Activated naive CD8-positive, alpha-beta T cell (primary cell): ENCODE data around the gene IFIT2.
A peak's percentile ranks its signal among the peaks of the same experiment; 100 is the strongest.
"Not testable (repeated sequence)": the region's sequence is repeated elsewhere in the genome, so short reads cannot be mapped to it uniquely, and the experiment has no call there.

ENCODE experiments used
- H3K27ac Mint-ChIP-seq: one replicate; pipeline ENCODE4 v1.8.0; 2021; ENCODE audit warnings: mixed read lengths
- H3K27me3 Mint-ChIP-seq: one replicate; pipeline ENCODE4 v1.8.0; 2021; ENCODE audit warnings: mixed read lengths
- H3K36me3 Mint-ChIP-seq: one replicate; pipeline ENCODE4 v1.8.0; 2021; ENCODE audit warnings: mixed read lengths
- H3K4me1 Mint-ChIP-seq: one replicate; pipeline ENCODE4 v1.8.0; 2021; ENCODE audit warnings: low read depth, mixed read lengths
- H3K4me3 Mint-ChIP-seq: one replicate; pipeline ENCODE4 v1.8.0; 2021; ENCODE audit warnings: mild to moderate bottlenecking, mixed read lengths
- H3K9me3 Mint-ChIP-seq: one replicate; pipeline ENCODE4 v1.8.0; 2021; ENCODE audit warnings: low read depth, mixed read lengths

The IFIT2 gene

GRCh38 chr10:89309156-89310055 is 7.6 kb downstream of the IFIT2 start:
- Mint-ChIP-seq H3K4me1 (peaks cover 3% of the 10 kb centered on the region), H3K9me3 (peaks cover 17% of the 10 kb centered on the region), H3K4me3 (no peak overlapping the region), H3K27me3 (no peaks in the 10 kb centered on the region), H3K27ac (no peak overlapping the region), H3K36me3 (peaks cover 37% of the 10 kb centered on the region)

- H3K27me3 Mint-ChIP-seq, result no peaks in the 10 kb centered on the region
- H3K4me3 Mint-ChIP-seq, result no peak overlapping the region
- H3K4me1 Mint-ChIP-seq, result no peaks in the 10 kb centered on the region
- H3K27ac Mint-ChIP-seq, result no peak overlapping the region
- H3K36me3 Mint-ChIP-seq, result peaks cover 35% of the 10 kb centered on the region
- peaks cover 17% of the 10 kb centered on the region for H3K9me3 Mint-ChIP-seq
Observed at GRCh38 chr10:89310056-89310893, 8.4 kb downstream of the IFIT2 start.

- H3K4me1 Mint-ChIP-seq, result peaks cover 7% of the 10 kb centered on the region
- no peak overlapping the region for H3K4me3 Mint-ChIP-seq
- H3K9me3 Mint-ChIP-seq, result peaks cover 10% of the 10 kb centered on the region
- H3K27ac Mint-ChIP-seq, result no peak overlapping the region
- peaks cover 3% of the 10 kb centered on the region for H3K27me3 Mint-ChIP-seq
- peaks cover 17% of the 10 kb centered on the region for H3K36me3 Mint-ChIP-seq
Observed at GRCh38 chr10:89312973-89313372, 11.1 kb downstream of the IFIT2 start.

- H3K4me1 Mint-ChIP-seq, result peaks cover 7% of the 10 kb centered on the region
- peaks cover 3% of the 10 kb centered on the region for H3K27me3 Mint-ChIP-seq
- H3K27ac Mint-ChIP-seq, result no peak overlapping the region
- no peaks in the 10 kb centered on the region for H3K9me3 Mint-ChIP-seq
- H3K4me3 Mint-ChIP-seq, result no peak overlapping the region
- H3K36me3 Mint-ChIP-seq, result peaks cover 6% of the 10 kb centered on the region
Observed at GRCh38 chr10:89314676-89315075, 12.8 kb downstream of the IFIT2 start.

GRCh38 chr10:89318047-89318446 is 16.2 kb downstream of the IFIT2 start:
- not testable (repeated sequence) for H3K27me3 Mint-ChIP-seq, H3K36me3 Mint-ChIP-seq, H3K9me3 Mint-ChIP-seq, H3K4me1 Mint-ChIP-seq, H3K4me3 Mint-ChIP-seq
- peak overlapping the region; percentile 4 for H3K27ac Mint-ChIP-seq

- not testable (repeated sequence) for H3K36me3 Mint-ChIP-seq, H3K9me3 Mint-ChIP-seq, H3K4me3 Mint-ChIP-seq, H3K27ac Mint-ChIP-seq, H3K27me3 Mint-ChIP-seq
- peaks cover 31% of the 10 kb centered on the region for H3K4me1 Mint-ChIP-seq
Observed at GRCh38 chr10:89325081-89325480, 23.2 kb downstream of the IFIT2 start.

GRCh38 chr10:89325856-89326255 is 24.0 kb downstream of the IFIT2 start:
- H3K4me3 Mint-ChIP-seq, H3K36me3 Mint-ChIP-seq, H3K27me3 Mint-ChIP-seq, H3K27ac Mint-ChIP-seq, H3K9me3 Mint-ChIP-seq: not testable (repeated sequence)
- H3K4me1 Mint-ChIP-seq, result peaks cover 39% of the 10 kb centered on the region

GRCh38 chr10:89327803-89328441 is 26.1 kb downstream of the IFIT2 start, which contains the start of gene IFIT3:
IFIT3 (plus strand) TSS chr10:89327997; CDS start chr10:89328074, 77 bp downstream.
- Mint-ChIP-seq H3K36me3 (peaks cover 5% of the 10 kb centered on the region), H3K27ac (peak within 1 kb of the TSS; percentile 75), H3K4me1 (peaks cover 58% of the 10 kb centered on the region), H3K9me3 (peaks cover 5% of the 10 kb centered on the region), H3K27me3 (peaks cover 2% of the 10 kb centered on the region), H3K4me3 (peak within 1 kb of the TSS; percentile 90)

GRCh38 chr10:89329151-89329550 is 27.3 kb downstream of the IFIT2 start:
- peak overlapping the region; percentile 90 for H3K4me3 Mint-ChIP-seq
- no peak overlapping the region for H3K27ac Mint-ChIP-seq

GRCh38 chr10:89330014-89330413 is 28.2 kb downstream of the IFIT2 start:
- H3K9me3 Mint-ChIP-seq, H3K27me3 Mint-ChIP-seq, H3K36me3 Mint-ChIP-seq, H3K27ac Mint-ChIP-seq: not testable (repeated sequence)
- H3K4me1 Mint-ChIP-seq, result peaks cover 77% of the 10 kb centered on the region
- H3K4me3 Mint-ChIP-seq, result peak overlapping the region; percentile 90

More at GRCh38 chr10:89329151-89329550, 27.3 kb downstream of the IFIT2 start:
- Mint-ChIP-seq H3K36me3 (peaks cover 5% of the 10 kb centered on the region), H3K4me1 (peaks cover 70% of the 10 kb centered on the region), H3K27me3 (no peaks in the 10 kb centered on the region), H3K9me3 (peaks cover 4% of the 10 kb centered on the region)

GRCh38 chr10:89330537-89331212 is 28.8 kb downstream of the IFIT2 start:
- H3K27me3 Mint-ChIP-seq, result no peaks in the 10 kb centered on the region
- peaks cover 3% of the 10 kb centered on the region for H3K36me3 Mint-ChIP-seq
- H3K27ac Mint-ChIP-seq, result peak overlapping the region; percentile 29
- H3K4me3 Mint-ChIP-seq, result peak overlapping the region; percentile 90
- H3K9me3 Mint-ChIP-seq, result no peaks in the 10 kb centered on the region
- peaks cover 83% of the 10 kb centered on the region for H3K4me1 Mint-ChIP-seq

- not testable (repeated sequence) for H3K27me3 Mint-ChIP-seq, H3K9me3 Mint-ChIP-seq, H3K36me3 Mint-ChIP-seq
- Mint-ChIP-seq H3K4me1 (peaks cover 89% of the 10 kb centered on the region), H3K27ac (peak overlapping the region; percentile 94), H3K4me3 (peak overlapping the region; percentile 86)
Observed at GRCh38 chr10:89331487-89332122, 29.8 kb downstream of the IFIT2 start.

GRCh38 chr10:89332123-89332633 is 30.3 kb downstream of the IFIT2 start:
- H3K36me3 Mint-ChIP-seq, result peaks cover 7% of the 10 kb centered on the region
- H3K4me1 Mint-ChIP-seq, result peaks cover 90% of the 10 kb centered on the region

GRCh38 chr10:89335226-89335625 is 33.4 kb downstream of the IFIT2 start:
- Mint-ChIP-seq H3K27me3 (peaks cover 4% of the 10 kb centered on the region), H3K9me3 (no peaks in the 10 kb centered on the region), H3K36me3 (peaks cover 26% of the 10 kb centered on the region), H3K4me1 (peaks cover 70% of the 10 kb centered on the region), H3K4me3 (peak overlapping the region; percentile 60), H3K27ac (no peak overlapping the region)

More at GRCh38 chr10:89332123-89332633, 30.3 kb downstream of the IFIT2 start:
- peak overlapping the region; percentile 94 for H3K27ac Mint-ChIP-seq
- peaks cover 2% of the 10 kb centered on the region for H3K27me3 Mint-ChIP-seq
- peak overlapping the region; percentile 86 for H3K4me3 Mint-ChIP-seq
- H3K9me3 Mint-ChIP-seq, result no peaks in the 10 kb centered on the region
